Neural cell (in vitro differentiated cells): Measurements from ENCODE around the gene LPAR1. TPM values are rescaled to one million over a fixed set of nuclear protein-coding genes. Genes with fewer than 3 reads are reported as not detected.

ENCODE experiments used
- H2AFZ ChIP-seq: fragments of 200-600, 300-800 bp; sonication (generic), shearing (Covaris generic); 2 replicates; pipeline ENCODE4 v1.6.0; 2014; ENCODE audit warnings: low read depth, mild to moderate bottlenecking, antibody characterized with exemption, low read length, moderate library complexity
- H3F3A ChIP-seq: fragments of 200-600 bp; shearing (Covaris generic); 2 replicates; pipeline ENCODE4 v1.6.1; 2016; ENCODE audit warnings: mild to moderate bottlenecking, moderate library complexity, mixed read lengths, antibody characterized with exemption, low read length; ENCODE audit not compliant: insufficient read depth, poor library complexity, severe bottlenecking
- H3K27ac ChIP-seq: fragments of 200-600, 300-800 bp; sonication (generic), shearing (Covaris generic); 2 replicates; pipeline ENCODE4 v1.5.1; 2014; ENCODE audit warnings: mild to moderate bottlenecking, low read length, moderate library complexity
- H3K27me3 ChIP-seq: fragments of 300-800, 200-600 bp; sonication (generic), shearing (Covaris generic); 2 replicates; pipeline ENCODE4 v1.6.0; 2014; ENCODE audit warnings: mild to moderate bottlenecking, low read depth, low read length, moderate library complexity; ENCODE audit not compliant: insufficient read depth
- H3K36me3 ChIP-seq: fragments of 300-800, 200-600 bp; sonication (generic), shearing (Covaris generic); 2 replicates; pipeline ENCODE4 v1.5.1; 2014; ENCODE audit warnings: mild to moderate bottlenecking, antibody characterized with exemption, low read length, moderate library complexity; ENCODE audit not compliant: insufficient read depth
- H3K4me2 ChIP-seq: fragments of 300-800, 200-600 bp; sonication (generic), shearing (Covaris generic); 2 replicates; pipeline ENCODE4 v1.6.0; 2014; ENCODE audit warnings: mild to moderate bottlenecking, low read length
- H3K4me3 ChIP-seq: fragments of 300-800, 200-600 bp; sonication (generic), shearing (Covaris generic); 2 replicates; pipeline ENCODE4 v1.5.1; 2014; ENCODE audit warnings: mild to moderate bottlenecking, low read length, moderate library complexity
- H3K79me2 ChIP-seq: fragments of 200-600 bp; shearing (Covaris generic); replicated peaks from 2 replicates; pipeline ENCODE4 v1.6.0; 2014; ENCODE audit warnings: mild to moderate bottlenecking, low read length, moderate library complexity; ENCODE audit not compliant: insufficient read depth
- H3K9ac ChIP-seq: fragments of 300-800, 200-600 bp; sonication (generic), shearing (Covaris generic); 2 replicates; pipeline ENCODE4 v1.6.1; 2016; ENCODE audit warnings: mild to moderate bottlenecking, low read length, mixed read lengths
- H3K9me2 ChIP-seq: fragments of 200-600 bp; shearing (Covaris generic); 2 replicates; pipeline ENCODE4 v1.6.1; 2016; ENCODE audit warnings: mild to moderate bottlenecking, low read length, mixed read lengths; ENCODE audit not compliant: insufficient read depth
- H3K9me3 ChIP-seq: fragments of 200-600, 300-800 bp; sonication (generic), shearing (Covaris generic); 2 replicates; pipeline ENCODE4 v1.6.1; 2016; ENCODE audit warnings: mild to moderate bottlenecking, mixed run types, low read length, moderate library complexity, mixed read lengths
- H4K20me1 ChIP-seq: fragments of 200-600 bp; shearing (Covaris generic); 2 replicates; pipeline ENCODE4 v1.6.1; 2016; ENCODE audit warnings: mild to moderate bottlenecking, mixed run types; ENCODE audit not compliant: insufficient read depth
- EP300 ChIP-seq: fragments of 450-650 bp; conservative IDR thresholded peaks from 2 replicates; pipeline ENCODE4 v1.6.1; 2014; ENCODE audit warnings: antibody characterized with exemption, mild to moderate bottlenecking, moderate library complexity; ENCODE audit not compliant: poor library complexity, severe bottlenecking
- EZH2 ChIP-seq: fragments of 200-600, 300-800 bp; shearing (Covaris generic), sonication (generic); IDR thresholded peaks from 2 replicates; pipeline ENCODE4 v1.6.1; 2014; ENCODE audit warnings: antibody characterized with exemption, low read length, borderline replicate concordance, mild to moderate bottlenecking; ENCODE audit not compliant: insufficient read depth, poor library complexity, severe bottlenecking
- MXI1 ChIP-seq: fragments of 450-650 bp; conservative IDR thresholded peaks from 2 replicates; pipeline ENCODE4 v1.6.1; 2014; ENCODE audit warnings: antibody characterized with exemption, mild to moderate bottlenecking; ENCODE audit not compliant: poor library complexity, severe bottlenecking
- POLR2AphosphoS5 ChIP-seq: IDR thresholded peaks from 2 replicates; pipeline ENCODE4 v1.6.1; 2012
- RAD21 ChIP-seq: fragments of 450-650 bp; conservative IDR thresholded peaks from 2 replicates; pipeline ENCODE4 v1.6.1; 2014; ENCODE audit warnings: antibody characterized with exemption, mild to moderate bottlenecking, moderate library complexity
- SMC3 ChIP-seq: fragments of 450-650 bp; conservative IDR thresholded peaks from 2 replicates; pipeline ENCODE4 v1.6.1; 2014; ENCODE audit warnings: antibody characterized with exemption, mild to moderate bottlenecking, moderate library complexity; ENCODE audit not compliant: poor library complexity
- TAF1 ChIP-seq: IDR thresholded peaks from 2 replicates; pipeline ENCODE4 v1.6.1; 2012; ENCODE audit warnings: low read depth
- polyA plus RNA-seq: library from polyadenylated mRNA; depleted of rRNA; stranded (reverse); fragments of >200 nt; gene quantifications from 2 replicates; pipeline ENCODE4 v1.2.3, GENCODE V29; 2014
- TF ChIP-seq, protein P1 (sequence below): IDR thresholded peaks from 2 replicates; pipeline ENCODE4 v1.6.1; 2012; ENCODE audit warnings: borderline replicate concordance
- TF ChIP-seq, protein P2 (sequence below): fragments of 450-650 bp; IDR thresholded peaks from 2 replicates; pipeline ENCODE4 v1.5.1; 2014; ENCODE audit warnings: antibody characterized with exemption, mild to moderate bottlenecking, moderate library complexity; ENCODE audit not compliant: poor library complexity, severe bottlenecking

Gene LPAR1
- polyA plus RNA-seq, 1 donor from 2014 or later, result 0.54 TPM

DNA sequence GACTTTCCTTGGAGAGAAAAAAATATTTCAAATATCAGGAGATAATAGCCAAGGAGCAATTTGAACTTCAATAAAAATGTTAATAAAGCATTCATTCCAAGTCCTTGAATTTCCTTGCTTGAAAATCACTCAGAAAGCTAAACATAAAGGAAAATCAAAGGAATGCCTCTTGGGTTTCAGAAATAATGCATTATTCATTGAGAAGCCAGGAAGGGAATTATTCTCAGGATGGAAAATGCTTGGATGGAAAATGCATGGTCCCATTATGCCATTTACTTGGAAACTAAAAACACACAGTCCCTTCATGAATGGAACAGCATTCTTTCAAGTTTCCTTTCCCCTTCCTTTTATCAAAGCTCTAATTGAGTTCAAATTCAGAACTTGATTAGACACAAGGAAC lies 160.9 kb downstream of the LPAR1 start:
- H4K20me1 ChIP-seq, result no peaks in the 10 kb centered on the region
- no peak overlapping the region for H3K9ac ChIP-seq
- no peak overlapping the region for H3K27ac ChIP-seq
- H3F3A ChIP-seq, result no peaks in the 10 kb centered on the region
- H3K36me3 ChIP-seq, result no peaks in the 10 kb centered on the region
- H3K27me3 ChIP-seq, result no peaks in the 10 kb centered on the region
- no peak overlapping the region for H2AFZ ChIP-seq
- H3K9me3 ChIP-seq, result no peaks in the 10 kb centered on the region
- TF ChIP-seq, protein P1, sequence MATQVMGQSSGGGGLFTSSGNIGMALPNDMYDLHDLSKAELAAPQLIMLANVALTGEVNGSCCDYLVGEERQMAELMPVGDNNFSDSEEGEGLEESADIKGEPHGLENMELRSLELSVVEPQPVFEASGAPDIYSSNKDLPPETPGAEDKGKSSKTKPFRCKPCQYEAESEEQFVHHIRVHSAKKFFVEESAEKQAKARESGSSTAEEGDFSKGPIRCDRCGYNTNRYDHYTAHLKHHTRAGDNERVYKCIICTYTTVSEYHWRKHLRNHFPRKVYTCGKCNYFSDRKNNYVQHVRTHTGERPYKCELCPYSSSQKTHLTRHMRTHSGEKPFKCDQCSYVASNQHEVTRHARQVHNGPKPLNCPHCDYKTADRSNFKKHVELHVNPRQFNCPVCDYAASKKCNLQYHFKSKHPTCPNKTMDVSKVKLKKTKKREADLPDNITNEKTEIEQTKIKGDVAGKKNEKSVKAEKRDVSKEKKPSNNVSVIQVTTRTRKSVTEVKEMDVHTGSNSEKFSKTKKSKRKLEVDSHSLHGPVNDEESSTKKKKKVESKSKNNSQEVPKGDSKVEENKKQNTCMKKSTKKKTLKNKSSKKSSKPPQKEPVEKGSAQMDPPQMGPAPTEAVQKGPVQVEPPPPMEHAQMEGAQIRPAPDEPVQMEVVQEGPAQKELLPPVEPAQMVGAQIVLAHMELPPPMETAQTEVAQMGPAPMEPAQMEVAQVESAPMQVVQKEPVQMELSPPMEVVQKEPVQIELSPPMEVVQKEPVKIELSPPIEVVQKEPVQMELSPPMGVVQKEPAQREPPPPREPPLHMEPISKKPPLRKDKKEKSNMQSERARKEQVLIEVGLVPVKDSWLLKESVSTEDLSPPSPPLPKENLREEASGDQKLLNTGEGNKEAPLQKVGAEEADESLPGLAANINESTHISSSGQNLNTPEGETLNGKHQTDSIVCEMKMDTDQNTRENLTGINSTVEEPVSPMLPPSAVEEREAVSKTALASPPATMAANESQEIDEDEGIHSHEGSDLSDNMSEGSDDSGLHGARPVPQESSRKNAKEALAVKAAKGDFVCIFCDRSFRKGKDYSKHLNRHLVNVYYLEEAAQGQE, result peak; percentile 85
- TF ChIP-seq POLR2AphosphoS5 (no peak), RAD21 (no peak), EP300 (no peak)
- peak overlapping the region; percentile 1 for H3K4me2 ChIP-seq
- H3K4me3 ChIP-seq, result no peak overlapping the region
- no peaks in the 10 kb centered on the region for H3K9me2 ChIP-seq
- H3K79me2 ChIP-seq, result no peaks in the 10 kb centered on the region

DNA sequence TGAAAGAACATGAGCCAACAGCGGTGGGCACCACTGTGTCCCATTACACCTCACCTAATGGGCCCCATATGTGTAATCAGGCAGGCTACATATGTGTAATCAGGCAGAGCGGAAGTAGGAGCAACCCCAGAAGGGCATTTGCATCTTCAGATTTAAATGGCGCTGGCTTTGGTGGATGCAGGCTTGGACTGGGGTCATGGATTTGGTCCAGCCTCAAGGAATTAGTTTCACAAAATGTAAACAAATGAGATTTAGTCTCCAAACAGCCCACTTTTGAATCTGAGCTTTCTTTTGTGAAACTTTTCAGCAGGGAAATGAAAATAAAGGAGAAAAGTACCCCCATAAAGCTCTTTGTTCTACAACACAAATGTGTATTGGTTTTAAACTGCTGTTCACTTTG lies 161.3 kb downstream of the LPAR1 start:
- TF ChIP-seq SMC3 (no peak), MXI1 (no peak), RAD21 (no peak), TAF1 (no peak), EP300 (no peak), POLR2AphosphoS5 (no peak), EZH2 (no peak)
- TF ChIP-seq, protein P1, result no peak
- TF ChIP-seq, protein P2, sequence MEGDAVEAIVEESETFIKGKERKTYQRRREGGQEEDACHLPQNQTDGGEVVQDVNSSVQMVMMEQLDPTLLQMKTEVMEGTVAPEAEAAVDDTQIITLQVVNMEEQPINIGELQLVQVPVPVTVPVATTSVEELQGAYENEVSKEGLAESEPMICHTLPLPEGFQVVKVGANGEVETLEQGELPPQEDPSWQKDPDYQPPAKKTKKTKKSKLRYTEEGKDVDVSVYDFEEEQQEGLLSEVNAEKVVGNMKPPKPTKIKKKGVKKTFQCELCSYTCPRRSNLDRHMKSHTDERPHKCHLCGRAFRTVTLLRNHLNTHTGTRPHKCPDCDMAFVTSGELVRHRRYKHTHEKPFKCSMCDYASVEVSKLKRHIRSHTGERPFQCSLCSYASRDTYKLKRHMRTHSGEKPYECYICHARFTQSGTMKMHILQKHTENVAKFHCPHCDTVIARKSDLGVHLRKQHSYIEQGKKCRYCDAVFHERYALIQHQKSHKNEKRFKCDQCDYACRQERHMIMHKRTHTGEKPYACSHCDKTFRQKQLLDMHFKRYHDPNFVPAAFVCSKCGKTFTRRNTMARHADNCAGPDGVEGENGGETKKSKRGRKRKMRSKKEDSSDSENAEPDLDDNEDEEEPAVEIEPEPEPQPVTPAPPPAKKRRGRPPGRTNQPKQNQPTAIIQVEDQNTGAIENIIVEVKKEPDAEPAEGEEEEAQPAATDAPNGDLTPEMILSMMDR, result no peak
- Histone ChIP-seq H3K9me2 (no peaks in the 10 kb centered on the region), H3K9ac (no peak overlapping the region), H3K4me3 (no peak overlapping the region), H4K20me1 (no peaks in the 10 kb centered on the region), H3K9me3 (no peaks in the 10 kb centered on the region), H3K36me3 (no peaks in the 10 kb centered on the region), H2AFZ (no peak overlapping the region), H3K4me2 (peak overlapping the region; percentile 1), H3F3A (no peaks in the 10 kb centered on the region), H3K27me3 (no peaks in the 10 kb centered on the region), H3K79me2 (no peaks in the 10 kb centered on the region), H3K27ac (no peak overlapping the region)
